ENCODE measurements around the gene OR2A5. TPM values are rescaled to one million over a fixed set of nuclear protein-coding genes. Genes with fewer than 3 reads are reported as not detected.

Gene OR2A5
- total and polyA plus RNA-seq, 9 of the 15 experiments (the other 6 are each of a cell fraction or from before 2014, with no cell fraction given) = not detected

GRCh38 chr7:144019457-144019856 is 29.3 kb upstream of the OR2A5 start:
- POLR2A ChIA-PET = interaction anchor here (0.6 to 1.0 kb wide), 3 partner anchors 12 to 79 kb away, joined by 3 to 5 read pairs (median 5); no protein-coding TSS in a partner anchor
- peak; percentile 83 for TF ChIP-seq FOSL1 (tag; conservative IDR thresholded peaks at IDR 0.05)
- no peak for TF ChIP-seq PBX2 (CRISPR knock-in tag; IDR thresholded peaks at IDR 0.05; ENCODE audit: low read depth)
- TF ChIP-seq PBX2 (tag; conservative IDR thresholded peaks at IDR 0.05; ENCODE audit: low read depth) = no peak
- TF ChIP-seq MCM2 (IDR thresholded peaks at IDR 0.05; ENCODE audit: low read depth) = no peak
- no peak for TF ChIP-seq NR3C1 (CRISPR knock-in tag; IDR thresholded peaks at IDR 0.05)
- no peak for TF ChIP-seq FOXJ3 (CRISPR knock-in tag; IDR thresholded peaks at IDR 0.05)
- TF ChIP-seq TARDBP (IDR thresholded peaks at IDR 0.05) = no peak
- TF ChIP-seq ZNF133 (CRISPR knock-in tag; IDR thresholded peaks at IDR 0.05) = no peak
- no peak for TF ChIP-seq ELK1 (CRISPR knock-in tag; IDR thresholded peaks at IDR 0.05)
- no peak for TF ChIP-seq NFYB (IDR thresholded peaks at IDR 0.05; ENCODE audit: extremely low read depth, insufficient read length)
- TF ChIP-seq NR1H2 (CRISPR knock-in tag; IDR thresholded peaks at IDR 0.05) = no peak
- TF ChIP-seq MAFF (IDR thresholded peaks at IDR 0.05; ENCODE audit: low read length) = no peak
- TF ChIP-seq BMI1 (IDR thresholded peaks at IDR 0.05; ENCODE audit: low read length) = no peak
- no peak for TF ChIP-seq ZNF644 (tag; IDR thresholded peaks at IDR 0.05; ENCODE audit: low read depth)
- no peak for TF ChIP-seq ZBTB33 (CRISPR knock-in tag; IDR thresholded peaks at IDR 0.05)
- TF ChIP-seq KDM1A (IDR thresholded peaks at IDR 0.05) = peak; percentile 34 to 54; a peak in 3 of 4 replicates
- peak; percentile 40; the same call in 1 of the 2 replicates for TF ChIP-seq ARID1B (IDR thresholded peaks at IDR 0.05)
- TF ChIP-seq JUN (IDR thresholded peaks at IDR 0.05; ENCODE audit: borderline replicate concordance, low read depth, low read length) = peak; percentile 27; the same call in 1 of the 2 replicates
- no peak for TF ChIP-seq JUN (CRISPR knock-in tag; IDR thresholded peaks at IDR 0.05; ENCODE audit: borderline replicate concordance)

More at GRCh38 chr7:144019457-144019856, 29.3 kb upstream of the OR2A5 start:
- no TSS peak for BruUV-seq (replicated peaks)
- Histone ChIP-seq H3K79me2 (ENCODE audit: control insufficient read depth, insufficient read depth, low read length) (no peaks in the 10 kb centered on the region), H3K4me2 (ENCODE audit: insufficient read depth, low read length) (no peak overlapping the region), H3K9me3 (replicated peaks; ENCODE audit: control insufficient read depth, insufficient read depth, low read depth, low read length) (no peaks in the 10 kb centered on the region), H3K9ac (ENCODE audit: insufficient read depth in 1 of 2, low read depth in 2 of 2, low read length in 2 of 2) (no peak overlapping the region), H3K27ac (ENCODE audit: extremely low read depth, low read depth, low read length) (no peak overlapping the region), H3K27me3 (ENCODE audit: control insufficient read depth in 2 of 2, insufficient read depth in 2 of 2, low read length in 2 of 2) (0 out of 5 replicates have a peak, but pooled peaks cover 0 to 3% of the 10 kb centered on the region in 2 experiments), H3K36me3 (ENCODE audit: control insufficient read depth, insufficient read depth, low read length) (no peaks in the 10 kb centered on the region), H2AFZ (ENCODE audit: low read depth, low read length) (no peak overlapping the region), H3K9me1 (ENCODE audit: control insufficient read depth, insufficient read depth, low read length) (no peaks in the 10 kb centered on the region), H3K4me1 (replicated peaks in 1 of 2; ENCODE audit: control insufficient read depth in 2 of 2, insufficient read depth in 2 of 2, low read length in 2 of 2) (no peaks in the 10 kb centered on the region), H3K4me3 (no peak overlapping the region), H4K20me1 (replicated peaks; ENCODE audit: control insufficient read depth, insufficient read depth, low read length) (no peaks in the 10 kb centered on the region)
- FAIRE-seq (no peak), ATAC-seq (peak; percentile 69), DNase-seq (ENCODE audit: extremely low read depth in 1 of 4, low spot score in 3 of 4) (peak in 1 of 4 experiments; percentile 17)
- intact Hi-C loops (cut with micrococcal nuclease) = no loop called here
- in situ Hi-C loops (cut with MboI) = no loop called here
- CTCF ChIA-PET (ENCODE audit: low intra/inter-chr PET ratio) = no interaction called here
- WGBS (ENCODE audit: insufficient coverage, low coverage, missing lambda C conversion rate) = 0% methylated on average over 2 of the region's 2 CpGs

Data from K562 (cell line).